NCI-H524 (cell line): ENCODE results near the gene IZUMO4.
"Not testable (repeated sequence)": the region's sequence is repeated elsewhere in the genome, so short reads cannot be mapped to it uniquely, and the experiment has no call there.

ENCODE experiments used
- DNase-seq, 2 experiments: peaks; one replicate each; lab custom pipeline; 2025; lab: John Stamatoyannopoulos, UW

IZUMO4 gene

DNA sequence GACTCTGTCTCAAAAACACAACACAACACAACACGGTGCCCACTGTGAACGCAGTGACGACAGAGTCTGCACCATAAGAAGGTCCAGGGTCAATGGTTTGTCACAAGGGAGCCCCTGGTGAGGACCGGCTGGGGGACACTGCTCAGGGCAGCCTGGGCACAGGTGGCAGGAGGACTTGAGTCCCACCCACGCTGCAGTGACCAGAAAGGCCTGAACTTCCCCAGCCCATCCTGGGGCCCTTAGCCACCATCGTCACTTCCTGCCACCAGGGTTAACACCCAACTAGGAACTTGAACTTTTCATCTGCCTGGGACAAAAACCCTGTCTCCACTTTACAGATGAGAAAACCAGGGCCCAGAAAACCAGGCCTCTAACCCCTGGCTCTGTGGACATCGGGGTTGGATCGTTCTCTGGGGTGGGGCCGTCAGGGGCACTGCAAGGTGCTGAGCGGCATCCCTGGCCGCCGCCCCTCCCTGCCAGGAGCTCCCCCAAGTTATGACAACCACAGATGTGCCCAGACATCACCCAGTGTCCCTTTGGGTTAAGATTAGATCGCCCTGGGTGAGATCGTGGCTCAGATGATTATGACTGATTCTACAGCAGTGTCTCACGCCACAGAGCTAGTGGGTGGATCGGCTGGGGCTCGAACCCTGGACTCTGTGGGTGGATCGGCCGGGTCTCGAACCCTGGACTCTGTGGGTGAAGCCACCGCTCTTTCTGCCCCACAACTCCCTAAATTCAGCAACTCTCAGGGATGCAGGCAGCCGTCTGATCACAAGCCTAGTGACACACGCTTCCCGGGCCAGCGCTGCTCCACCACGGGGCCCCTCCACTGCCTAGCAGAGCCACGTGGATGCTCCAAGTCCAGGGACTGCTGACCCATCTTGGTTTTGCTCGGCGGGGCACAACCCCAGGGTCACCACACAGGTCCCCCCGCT, 14.6 kb upstream of the IZUMO4 start:
- no peak for DNase-seq

DNA sequence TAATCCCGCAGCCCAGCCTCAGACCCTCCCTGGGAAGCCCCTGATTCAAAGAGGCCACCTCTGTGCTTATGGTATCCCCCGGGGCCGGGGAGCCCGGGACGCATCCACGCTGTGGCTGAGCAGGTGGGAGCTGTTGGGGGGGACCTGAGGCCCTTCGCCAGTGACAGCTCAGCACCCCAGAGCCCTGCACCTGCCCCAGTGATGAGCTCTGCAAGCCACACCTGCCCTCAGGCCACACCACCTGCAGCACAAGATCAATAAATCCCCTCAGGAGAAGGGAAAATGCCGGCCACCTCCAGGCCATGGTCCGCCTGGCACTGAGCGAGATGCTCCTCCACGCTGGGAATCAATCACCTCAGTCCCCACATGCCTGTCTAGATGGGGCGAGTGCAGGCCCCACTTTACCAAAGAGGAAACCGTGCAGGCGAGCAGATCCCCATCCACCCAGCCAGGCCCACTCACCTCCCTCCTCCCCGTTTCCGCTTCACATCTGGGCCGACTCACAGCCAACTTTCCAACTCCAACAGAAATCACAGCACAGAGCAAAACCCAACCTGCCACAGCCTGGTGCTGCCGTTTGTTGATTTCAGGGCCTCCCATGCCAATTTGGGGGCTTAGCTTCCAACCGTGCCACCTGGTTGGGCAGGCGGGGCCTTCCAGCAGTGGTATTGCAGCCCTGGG, 13.4 kb upstream of the IZUMO4 start:
- DNase-seq, result no peak

DNA sequence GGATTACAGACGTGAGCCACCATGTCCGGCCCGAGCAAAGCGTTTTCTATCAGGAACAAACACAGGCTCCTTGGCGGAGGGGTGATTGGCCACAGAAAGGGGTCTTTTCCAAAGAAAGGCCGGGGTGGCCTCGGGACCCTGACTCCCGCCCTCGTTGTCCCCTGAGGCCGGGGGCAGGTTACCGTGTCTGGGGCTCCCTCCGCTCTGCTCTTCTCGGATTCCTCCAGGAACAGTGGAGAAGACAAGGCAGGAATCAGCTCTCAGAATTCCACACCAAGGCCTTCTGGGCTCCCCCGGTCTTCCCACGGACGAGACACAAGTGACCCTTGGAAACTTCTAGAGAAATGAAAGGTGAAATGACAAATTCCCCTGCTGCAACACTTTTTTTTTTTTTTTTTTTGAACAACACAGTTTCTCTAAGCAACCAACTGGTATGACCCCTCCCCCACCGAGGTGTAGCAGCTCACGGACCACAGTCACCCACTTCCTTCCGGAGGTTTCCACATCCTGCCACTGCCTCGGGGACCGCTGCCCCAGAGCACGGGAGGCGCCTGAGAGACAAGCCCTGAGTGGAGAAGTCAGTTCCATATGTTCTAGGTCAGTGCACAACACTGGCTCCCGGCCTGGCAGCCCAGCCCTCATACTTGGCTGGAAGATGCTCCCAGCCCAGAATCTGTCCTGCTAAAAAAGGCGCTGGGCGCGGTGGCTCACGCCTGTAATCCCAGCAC, 11.6 kb upstream of the IZUMO4 start:
- no peak for DNase-seq

DNA sequence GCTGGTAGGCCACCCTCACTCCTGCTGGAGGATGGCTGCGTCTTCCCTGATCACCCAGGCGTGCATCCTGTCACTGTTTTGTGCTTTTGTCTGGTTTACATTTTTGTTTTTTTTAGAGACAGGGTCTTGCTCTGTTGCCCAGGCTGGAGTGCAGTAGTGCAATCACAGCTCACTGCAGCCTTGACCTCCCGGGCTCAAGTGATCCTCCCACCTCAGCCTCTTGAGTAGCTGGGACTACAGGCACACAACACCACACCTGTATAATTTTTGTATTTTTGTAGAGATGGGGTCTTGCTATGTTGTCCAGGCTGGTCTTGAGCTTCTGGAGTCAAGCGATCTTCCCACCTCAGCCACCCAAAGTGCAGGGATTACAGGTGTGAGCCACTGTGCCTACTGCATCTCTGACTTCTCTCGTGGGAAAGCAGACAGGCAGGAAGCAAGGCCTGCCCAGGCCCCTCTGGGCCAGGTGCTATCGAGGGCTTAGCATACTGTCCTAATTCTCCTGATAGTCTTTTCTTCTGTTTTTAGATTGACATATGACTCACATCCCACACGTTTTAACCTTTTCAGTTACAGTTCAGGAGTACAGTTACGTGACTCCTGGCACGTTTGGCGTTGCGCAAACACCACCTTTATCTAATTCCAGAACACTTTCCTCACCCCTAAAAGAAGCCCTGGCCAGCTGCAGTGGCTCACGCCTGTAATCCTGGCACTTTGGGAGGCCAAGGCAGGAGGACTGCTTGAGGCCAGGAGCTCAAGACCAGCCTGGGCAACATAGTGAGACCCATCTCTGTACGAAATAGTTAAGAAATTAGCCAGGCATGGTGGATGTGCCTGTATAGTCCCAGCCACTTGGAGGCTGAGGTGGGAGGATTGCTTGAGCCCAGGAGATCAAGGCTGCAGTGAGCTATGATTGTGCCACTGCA, 9.8 kb upstream of the IZUMO4 start:
- DNase-seq, result not testable (repeated sequence)

DNA sequence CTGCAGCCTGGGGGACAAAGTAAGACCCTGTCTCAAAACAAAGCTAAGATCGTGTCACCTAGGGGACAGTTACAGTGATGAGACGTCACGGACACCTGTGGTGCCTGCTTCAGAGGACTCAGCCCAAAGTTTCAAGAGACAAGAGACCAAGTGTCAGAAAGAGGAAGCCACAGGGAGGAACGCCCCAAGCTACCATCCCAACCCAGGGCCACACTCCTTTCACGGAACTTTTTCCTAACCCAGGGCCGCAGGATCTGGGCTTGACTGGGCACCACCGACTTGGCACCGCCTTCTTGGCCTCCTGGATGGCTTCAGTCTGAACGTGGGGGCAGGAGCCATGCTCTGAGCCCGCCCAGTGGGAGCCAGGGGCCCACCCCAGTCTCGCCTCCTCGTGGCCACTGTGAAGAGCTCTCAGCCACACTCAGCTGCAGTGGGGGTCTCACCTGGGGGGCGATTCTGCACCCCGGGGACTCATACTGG, 9.1 kb upstream of the IZUMO4 start:
- no peak for DNase-seq

DNA sequence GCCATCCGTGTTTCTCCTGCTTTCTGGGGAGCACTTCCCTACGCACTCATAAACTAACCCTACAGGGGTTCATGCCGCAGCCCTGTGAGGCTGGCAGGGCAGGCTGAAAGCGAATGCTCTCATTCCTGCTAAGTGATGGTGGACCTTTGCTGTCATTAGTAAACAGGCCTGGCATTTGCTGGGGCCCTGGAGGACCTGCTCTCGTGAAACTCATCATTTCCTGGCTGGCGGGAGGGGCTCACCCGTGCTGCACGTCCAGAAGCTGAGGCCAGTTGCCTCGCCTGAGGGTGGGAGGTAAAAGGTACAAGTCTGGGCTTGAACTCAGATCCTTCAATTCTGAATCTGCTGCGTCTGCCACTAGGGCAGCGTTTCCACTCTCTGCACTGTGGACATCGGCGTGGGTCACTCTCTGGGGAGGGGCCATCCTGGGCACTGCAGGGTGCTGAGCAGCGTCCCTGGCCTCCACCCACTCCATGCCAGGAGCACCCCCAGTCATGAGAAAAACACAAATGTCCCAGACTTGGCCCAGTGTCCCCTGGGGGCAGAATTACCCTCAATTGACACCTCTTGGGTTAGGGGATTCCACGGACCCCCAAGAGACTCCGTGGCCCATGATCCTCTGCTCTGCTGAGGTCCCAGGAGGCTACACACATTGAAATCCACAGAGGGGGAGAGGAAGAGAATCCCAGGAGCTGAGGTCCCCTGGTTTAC, 7.6 kb upstream of the IZUMO4 start:
- DNase-seq, result no peak

DNA sequence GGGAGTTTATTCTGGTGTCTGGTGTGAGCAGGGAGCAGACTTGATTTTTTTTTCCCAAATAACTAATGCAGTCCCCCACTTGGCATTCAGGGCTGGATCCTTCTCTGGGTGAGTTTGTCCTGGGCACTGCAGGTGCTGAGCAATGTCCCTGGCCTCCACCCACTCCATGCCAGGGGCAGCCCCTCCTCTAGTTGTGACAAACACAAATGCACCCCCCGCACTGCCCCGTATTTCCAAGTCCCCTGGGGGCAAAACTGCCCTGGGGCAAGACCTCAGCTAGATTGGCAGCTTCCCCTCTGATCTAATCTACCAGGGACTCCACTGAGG, 7.0 kb upstream of the IZUMO4 start:
- DNase-seq, result no peak

DNA sequence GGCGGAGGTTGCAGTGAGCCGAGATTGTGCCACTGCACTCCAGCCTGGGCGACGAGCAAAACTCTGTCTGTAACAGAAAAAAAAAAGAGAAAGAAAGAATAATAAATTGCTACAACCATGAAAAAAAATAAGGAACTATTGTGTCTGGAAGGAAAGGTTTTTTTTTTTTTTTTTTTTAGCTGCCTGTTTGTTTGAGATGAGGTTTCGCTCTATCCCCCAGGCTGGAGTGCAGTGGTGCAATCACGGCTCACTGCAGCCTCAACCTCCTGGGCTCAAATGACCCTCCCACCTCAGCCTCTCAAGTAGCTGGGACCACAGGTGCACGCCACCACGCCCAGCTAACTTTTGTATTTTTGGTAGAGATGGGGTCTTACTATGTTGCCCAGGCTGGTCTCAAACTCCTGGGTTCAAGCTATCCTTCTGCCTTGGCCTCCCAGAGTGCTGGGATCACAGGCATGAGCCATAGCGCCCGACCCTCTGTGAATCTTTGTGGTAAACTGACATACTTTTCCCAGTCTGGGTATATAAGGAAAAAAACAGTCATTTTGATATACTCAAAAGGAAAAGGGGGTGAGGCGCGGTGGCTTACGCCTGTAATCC, 4.7 kb upstream of the IZUMO4 start:
- not testable (repeated sequence) for DNase-seq

DNA sequence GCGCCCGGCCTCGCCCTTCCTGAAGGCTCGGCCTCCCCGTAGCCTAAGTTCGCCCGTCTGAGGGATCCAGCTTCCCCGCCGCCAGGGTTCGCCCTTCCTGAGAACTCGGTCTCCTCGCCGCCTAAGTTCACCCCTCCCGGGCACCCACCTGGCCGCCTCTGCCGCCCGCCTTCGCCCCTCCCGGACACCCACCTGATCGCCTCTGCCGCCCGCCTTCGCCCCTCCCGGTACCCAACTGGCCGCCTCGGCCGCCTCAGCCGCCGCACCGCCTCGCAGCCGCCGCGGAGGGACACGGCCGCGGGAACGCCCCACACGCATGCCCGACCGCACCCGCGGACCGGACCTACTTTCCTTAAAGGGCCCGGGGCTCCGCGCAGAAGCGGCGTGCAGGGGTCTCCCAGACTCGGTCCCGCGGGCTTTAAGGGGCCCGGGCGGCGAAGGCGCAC, 658 bp upstream of the IZUMO4 start, which contains the start of gene MOB3A:
Gene MOB3A, minus strand, starts transcription at position 293 of the 446 bp plus-strand sequence. CDS start 17,766 bp downstream, outside the sequence.
- peak; percentile 96 to 97 for DNase-seq

DNA sequence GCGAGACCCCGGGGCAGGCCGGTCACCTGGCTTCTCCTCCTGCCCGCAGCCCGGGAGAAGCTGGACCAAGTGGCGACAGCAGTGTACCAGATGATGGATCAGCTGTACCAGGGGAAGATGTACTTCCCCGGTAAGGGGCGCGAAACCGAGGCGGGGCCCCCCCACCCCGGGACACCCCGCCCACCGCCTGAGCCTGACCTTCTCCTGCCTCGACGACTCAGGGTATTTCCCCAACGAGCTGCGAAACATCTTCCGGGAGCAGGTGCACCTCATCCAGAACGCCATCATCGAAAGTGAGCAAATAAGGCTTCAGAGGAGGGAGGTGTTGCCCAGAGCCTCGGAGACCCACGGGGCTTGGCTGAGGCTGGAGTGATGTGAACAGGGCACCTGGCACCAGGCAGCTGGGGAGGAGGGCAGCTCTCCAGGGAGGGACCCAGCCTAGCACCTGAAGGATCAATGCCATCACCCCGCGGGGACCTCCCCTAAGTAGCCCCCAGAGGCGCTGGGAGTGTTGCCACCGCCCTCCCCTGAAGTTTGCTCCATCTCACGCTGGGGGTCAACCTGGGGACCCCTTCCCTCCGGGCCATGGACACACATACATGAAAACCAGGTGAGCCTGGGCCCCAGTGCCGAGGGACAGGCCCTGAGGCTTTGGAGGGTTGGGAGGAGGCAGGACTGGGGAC, 629 bp downstream of the IZUMO4 start:
- no peak for DNase-seq

DNA sequence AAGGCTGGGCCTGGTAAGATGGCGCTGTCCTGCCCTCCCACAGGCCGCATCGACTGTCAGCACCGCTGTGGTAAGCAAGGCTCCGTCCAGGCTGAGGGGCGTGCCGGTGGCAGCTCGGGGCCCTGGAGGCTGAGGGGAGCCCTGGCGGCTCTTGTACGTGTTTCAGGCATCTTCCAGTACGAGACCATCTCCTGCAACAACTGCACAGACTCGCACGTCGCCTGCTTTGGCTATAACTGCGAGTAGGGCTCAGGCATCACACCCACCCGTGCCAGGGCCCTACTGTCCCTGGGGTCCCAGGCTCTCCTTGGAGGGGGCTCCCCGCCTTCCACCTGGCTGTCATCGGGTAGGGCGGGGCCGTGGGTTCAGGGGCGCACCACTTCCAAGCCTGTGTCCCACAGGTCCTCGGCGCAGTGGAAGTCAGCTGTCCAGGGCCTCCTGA, 1.2 kb downstream of the IZUMO4 start:
- no peak for DNase-seq

DNA sequence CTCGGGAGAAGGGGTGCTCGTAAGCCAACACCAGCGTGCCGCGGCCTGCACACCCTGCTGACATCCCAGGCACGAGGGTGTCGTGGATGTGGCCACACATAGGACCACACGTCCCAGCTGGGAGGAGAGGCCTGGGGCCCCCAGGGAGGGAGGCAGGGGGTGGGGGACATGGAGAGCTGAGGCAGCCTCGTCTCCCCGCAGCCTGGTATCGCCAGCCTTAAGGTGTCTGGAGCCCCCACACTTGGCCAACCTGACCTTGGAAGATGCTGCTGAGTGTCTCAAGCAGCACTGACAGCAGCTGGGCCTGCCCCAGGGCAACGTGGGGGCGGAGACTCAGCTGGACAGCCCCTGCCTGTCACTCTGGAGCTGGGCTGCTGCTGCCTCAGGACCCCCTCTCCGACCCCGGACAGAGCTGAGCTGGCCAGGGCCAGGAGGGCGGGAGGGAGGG, 2.4 kb downstream of the IZUMO4 start:
- no peak for DNase-seq

DNA sequence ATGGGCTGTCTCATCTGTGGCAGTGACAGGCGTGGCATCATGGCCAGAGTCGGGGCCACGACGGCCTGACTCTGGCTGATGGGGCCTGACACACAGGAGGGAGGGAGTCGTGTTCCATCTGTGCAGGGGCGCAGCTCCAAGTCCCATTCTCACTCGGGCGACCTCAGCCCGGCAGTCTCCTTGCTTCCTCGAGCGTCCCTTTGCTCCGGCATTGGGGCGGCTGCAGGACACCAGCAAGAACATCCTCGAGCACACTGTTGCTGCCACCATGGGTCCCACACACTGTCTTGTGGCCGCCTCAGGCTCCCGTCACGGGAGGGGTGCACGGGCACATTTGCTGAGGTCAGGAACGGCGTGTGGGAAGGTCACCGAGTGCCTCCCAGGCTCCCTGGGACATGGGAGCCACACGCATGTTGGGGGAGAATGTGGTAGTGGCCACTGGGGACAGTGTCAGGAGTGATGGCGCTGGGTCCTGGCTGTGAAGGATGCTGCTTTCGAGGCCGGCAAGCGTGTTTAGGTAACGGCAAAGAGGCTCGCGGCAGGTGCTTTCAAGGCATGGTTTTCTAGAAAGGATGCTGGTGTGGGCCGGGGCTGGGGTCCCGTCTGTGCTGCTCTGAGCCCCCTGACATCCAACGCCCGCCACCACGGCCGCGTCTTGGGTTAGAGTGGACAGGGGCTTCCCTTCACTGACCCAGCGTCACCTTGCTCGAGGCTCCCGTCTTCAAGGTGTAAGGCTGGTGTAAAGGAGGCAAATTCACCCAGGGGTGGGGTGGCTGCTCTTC, 3.4 kb downstream of the IZUMO4 start:
- DNase-seq, result no peak

DNA sequence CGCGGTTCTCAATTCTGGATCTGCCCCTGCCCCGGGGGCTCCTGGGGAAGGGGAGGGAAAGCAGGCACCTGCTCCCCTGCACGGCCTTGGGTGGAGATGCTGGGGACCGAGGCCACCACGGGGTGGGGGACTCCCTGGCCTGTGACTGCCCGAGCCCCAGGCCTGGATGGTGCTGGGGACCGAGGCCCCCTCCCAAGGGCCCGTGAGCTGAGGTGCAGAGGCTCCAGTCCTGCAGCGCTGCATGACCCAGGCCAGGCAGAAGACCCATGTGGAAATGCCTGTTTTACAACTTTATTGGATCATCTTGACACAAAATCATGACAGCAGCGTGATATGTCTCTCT, 4.0 kb downstream of the IZUMO4 start:
- DNase-seq, result no peak

DNA sequence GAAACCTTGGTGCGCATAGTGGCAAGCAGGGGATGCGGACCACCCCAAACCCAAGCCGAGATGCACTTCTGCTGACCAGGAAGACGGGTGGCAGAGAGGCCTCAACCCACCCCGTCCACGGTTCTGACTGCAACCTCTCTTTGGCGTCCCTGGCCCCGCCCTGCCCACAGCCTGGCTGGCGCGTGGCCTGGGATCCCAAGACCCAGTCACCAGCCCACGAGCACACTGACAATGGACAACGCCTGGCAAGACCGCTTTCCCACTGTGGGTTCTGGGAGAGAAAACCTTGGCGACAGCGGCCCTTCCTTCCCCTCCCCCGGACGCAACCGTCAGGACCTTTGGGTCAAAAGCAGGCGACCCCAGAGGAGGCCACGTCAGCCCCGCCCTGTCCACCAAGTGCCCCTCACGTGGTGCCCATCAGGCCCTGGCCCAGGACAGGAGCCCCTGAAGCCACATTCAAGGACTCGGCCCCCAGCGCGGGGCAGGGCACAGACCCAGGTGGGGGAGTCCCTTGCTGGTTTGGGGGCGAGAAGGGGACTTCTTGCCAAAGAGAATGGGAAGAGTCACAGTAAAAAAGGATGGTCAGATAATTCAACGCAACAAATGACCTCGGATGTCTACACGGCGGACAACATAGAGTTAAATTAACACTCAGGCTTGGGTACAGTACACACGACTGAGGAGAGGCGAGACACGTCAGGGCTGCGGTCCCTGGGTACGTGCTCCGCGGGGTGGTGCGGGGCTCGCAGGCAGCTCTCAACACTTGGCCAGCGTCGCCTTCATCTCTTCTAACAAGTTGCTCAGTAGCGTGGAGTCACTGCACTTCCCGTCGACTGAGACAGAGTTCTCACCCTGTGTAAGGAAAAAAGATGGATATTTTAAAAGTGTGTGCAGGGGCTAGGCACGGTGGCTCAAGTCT, 5.0 kb downstream of the IZUMO4 start:
- DNase-seq, result no peak

DNA sequence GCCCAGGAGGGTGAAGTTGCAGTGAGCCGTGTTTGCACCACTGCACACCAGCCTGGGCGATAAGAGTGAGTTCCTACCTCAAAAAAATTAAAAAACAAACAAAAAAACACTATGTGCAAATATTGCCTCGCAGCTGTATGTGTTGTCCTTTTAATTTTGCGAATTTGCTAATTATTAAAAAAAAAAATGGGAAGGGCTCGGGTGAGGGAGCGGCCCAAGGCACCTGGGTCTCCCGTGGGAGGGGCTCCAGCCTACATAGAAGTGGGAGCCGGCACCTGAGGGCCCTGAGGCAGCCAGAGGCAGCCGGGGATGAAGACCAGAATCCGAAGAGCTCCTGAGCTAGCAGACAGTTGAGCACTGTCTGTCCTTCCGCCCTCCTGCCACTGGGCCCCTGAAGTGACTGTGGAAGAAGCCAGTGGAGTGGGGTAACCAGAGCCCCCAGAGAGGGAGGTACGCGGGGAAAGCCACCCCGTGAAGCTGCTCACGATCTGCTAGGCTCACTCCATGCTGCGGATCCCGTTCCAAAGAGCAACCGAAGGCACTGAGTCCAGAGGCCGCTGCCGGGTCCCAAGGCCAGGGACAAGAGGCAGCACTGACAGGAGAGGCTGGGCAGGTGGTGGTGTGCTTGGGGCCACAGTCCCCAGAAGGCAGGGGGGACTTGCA, 6.5 kb downstream of the IZUMO4 start:
- no peak for DNase-seq
